ENCODE data around the gene SCCPDH.

DNA sequence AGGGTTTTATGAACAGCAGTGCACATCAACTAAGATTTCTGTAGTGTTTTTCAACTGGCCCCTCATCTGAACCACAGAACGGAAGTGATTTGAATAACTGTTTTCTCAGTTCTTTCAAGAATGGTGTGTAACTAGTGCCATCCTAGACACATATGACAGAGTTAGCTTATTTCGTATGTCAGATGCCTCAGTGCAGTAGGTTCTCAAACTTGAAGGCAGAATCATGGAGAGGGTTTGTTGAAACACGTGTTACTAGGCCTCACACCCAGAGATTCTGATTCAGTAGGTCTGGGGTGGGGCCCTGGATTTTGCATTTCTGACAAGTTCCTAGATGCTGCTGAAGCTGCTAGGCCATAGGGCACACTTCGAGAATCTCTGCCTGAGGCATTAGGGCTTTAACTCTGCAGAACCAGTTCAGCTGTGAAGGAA is 49.0 kb downstream of the SCCPDH start:
- TF ChIP-seq, protein P1, sequence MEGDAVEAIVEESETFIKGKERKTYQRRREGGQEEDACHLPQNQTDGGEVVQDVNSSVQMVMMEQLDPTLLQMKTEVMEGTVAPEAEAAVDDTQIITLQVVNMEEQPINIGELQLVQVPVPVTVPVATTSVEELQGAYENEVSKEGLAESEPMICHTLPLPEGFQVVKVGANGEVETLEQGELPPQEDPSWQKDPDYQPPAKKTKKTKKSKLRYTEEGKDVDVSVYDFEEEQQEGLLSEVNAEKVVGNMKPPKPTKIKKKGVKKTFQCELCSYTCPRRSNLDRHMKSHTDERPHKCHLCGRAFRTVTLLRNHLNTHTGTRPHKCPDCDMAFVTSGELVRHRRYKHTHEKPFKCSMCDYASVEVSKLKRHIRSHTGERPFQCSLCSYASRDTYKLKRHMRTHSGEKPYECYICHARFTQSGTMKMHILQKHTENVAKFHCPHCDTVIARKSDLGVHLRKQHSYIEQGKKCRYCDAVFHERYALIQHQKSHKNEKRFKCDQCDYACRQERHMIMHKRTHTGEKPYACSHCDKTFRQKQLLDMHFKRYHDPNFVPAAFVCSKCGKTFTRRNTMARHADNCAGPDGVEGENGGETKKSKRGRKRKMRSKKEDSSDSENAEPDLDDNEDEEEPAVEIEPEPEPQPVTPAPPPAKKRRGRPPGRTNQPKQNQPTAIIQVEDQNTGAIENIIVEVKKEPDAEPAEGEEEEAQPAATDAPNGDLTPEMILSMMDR (IDR thresholded peaks at IDR 0.05; ENCODE audit: poor library complexity), result no peak
- TF ChIP-seq EZH2 (IDR thresholded peaks at IDR 0.05; ENCODE audit: borderline replicate concordance) (no peak), EZH2phosphoT487 (IDR thresholded peaks at IDR 0.05; ENCODE audit: low read depth, severe bottlenecking, unreplicated experiment) (no peak)

All from hepatocyte (in vitro differentiated cells).